NCI-H1105 (cell line): Measurements from ENCODE around the gene ZNF587B.
A peak's percentile ranks its signal among the peaks of the same experiment; 100 is the strongest.
"Not testable (repeated sequence)": the region's sequence is repeated elsewhere in the genome, so short reads cannot be mapped to it uniquely, and the experiment has no call there.

Experiments
- DNase-seq: peaks from one replicate; lab custom pipeline; 2025; lab: John Stamatoyannopoulos, UW

The ZNF587B gene

GRCh38 chr19:57872450-57872849, 42.4 kb downstream of the ZNF587B start:
- no peak for DNase-seq

GRCh38 chr19:57873883-57874799, 44.0 kb downstream of the ZNF587B start:
- not testable (repeated sequence) for DNase-seq

DNA sequence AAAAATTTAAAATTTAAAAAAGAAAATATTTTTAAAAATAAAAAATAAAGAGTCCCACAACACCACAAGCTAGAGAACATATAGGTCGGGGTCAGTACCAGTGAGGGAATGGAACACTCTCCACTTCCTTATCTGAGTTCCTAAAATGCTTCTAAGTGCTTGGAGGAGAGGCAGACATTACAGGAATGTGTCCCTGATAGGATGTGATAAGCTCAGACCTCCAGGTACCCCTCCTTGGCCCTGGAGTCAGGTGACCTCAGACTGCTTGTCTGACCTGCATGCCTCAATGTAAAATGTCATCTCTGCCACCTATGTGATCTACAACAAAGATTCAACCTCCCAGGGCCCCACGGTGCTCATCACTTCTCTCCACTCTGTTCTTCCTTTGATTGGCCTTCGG, 55.9 kb downstream of the ZNF587B start:
- DNase-seq: no peak

- peak; percentile 14 for DNase-seq
Measured at GRCh38 chr19:57887195-57887941, 57.3 kb downstream of the ZNF587B start.

GRCh38 chr19:57888107-57888559, 58.0 kb downstream of the ZNF587B start:
- DNase-seq: no peak

DNA sequence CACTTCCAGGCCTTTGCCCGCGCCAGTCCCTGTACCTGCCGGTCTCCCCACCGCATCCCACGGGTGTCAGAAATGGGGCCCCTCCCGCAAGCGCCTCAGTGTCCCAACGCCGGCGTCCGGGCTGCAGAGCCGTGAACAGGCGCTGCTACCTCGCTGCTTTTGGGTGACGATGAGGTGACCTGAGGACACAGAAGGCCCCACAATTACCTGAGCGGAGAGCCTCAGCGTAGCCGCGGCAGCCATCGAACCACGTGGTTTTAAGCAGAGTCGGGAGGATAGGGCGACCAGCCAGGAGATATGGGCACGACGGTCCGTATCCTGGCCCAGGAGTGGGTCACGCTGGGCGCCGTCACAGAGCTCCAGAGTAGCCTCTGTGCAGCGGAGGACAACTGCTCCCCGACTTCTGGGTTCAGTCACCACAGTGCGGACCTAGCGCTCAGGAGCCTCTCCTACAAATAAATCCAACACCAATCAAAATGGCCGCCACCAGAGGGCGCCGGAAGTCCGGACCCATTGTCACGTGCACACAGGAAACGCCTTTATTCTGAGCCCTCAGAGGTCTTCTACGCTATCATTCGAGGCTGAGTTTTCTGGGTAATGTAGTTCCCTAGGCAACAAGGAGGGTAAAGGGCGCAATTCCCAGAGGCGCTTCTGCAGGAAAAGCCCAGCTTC, 58.6 kb downstream of the ZNF587B start, which contains the start of gene ZNF814:
Gene ZNF814 (minus strand): TSS at position 478 of the 672 bp plus-strand sequence. CDS start 235 bp downstream, at position 243.
- peak; percentile 55 for DNase-seq

- not testable (repeated sequence) for DNase-seq
Measured at GRCh38 chr19:57890706-57891105, 60.6 kb downstream of the ZNF587B start.
